GM18502 (cell line): ENCODE results near the gene ARHGAP32.

Experiments
- ATAC-seq: cut with Tn5 transposase; IDR thresholded peaks from one replicate; pipeline ENCODE4 v1.9.1; 2021; ENCODE audit warnings: mild to moderate bottlenecking; ENCODE audit not compliant: unreplicated experiment, poor library complexity

ARHGAP32 gene

DNA sequence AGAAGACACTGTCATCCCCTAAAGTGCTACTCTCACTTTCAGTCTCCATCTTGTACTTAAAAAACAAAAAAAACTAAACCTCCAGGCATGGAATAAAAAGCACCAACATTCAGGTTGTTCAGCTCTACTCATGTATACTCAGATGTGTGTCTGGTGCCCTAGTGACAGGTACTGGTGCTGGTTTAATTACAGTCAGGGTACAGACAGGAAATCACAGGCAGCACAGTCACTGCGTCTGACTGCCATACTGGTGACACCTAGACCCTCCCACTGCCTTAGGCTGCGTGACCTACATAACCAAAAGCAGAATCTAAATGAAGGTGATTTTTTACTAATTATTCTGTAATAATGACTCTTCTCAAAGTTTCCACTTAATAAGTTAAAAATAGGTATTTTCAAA, at the start of gene ARHGAP32:
TSS of gene ARHGAP32 (minus strand) at position 176 of the 400 bp plus-strand sequence. CDS start at position 49, 127 bp downstream.
- no peak for ATAC-seq

DNA sequence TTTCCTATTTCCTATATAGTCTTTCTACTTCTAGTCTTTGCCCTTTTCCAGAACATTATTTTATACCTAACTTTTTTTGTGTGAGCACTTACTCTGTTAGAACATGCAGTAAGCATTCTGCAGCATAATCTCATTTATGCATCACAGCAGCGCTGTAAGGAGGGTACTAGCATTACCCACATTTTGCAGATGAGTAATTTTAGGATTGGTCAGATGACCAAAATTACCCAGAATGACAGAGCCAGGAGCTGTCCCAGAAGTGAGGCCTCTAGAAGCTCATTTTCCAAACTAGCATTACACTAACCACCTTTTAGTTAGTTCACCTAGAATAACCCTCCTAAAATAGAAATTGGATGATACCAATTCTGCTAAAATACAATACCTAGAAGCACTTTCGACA, 47.1 kb upstream of the ARHGAP32 start:
- ATAC-seq: no peak

DNA sequence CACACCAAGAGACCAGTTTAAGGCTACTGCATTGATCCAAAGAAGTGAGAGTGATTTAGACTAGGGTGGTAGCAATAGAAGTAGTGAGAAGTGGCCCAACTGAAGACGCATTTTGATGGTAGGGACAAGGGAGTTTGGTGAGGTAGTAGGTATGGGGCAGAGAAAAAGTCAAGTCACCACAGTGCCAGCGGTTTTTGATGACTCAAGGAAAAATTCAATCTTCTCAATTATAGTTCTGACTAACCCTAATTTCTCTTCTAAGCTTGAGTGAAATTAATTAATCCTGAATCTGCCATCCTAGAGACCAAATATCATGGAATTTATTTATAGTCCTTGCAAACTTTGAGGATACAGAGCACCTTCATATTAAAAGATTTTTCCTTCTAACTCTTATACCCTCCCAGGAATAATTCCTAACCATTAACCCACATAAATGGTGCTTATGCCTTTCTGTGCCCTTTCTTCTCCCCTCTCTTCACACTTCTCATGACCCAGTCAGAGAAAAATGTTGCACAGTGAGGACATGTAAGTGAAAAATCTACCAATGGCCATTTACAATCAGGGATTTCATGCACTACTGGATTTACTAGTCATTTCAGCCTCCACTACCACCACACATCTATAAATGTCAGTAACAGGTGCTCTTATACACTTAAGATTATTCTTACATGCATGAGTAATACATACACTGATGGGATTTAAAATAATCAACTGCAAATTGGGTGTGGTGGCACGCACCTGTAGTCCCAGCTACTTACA, 45.9 kb upstream of the ARHGAP32 start:
- no peak for ATAC-seq

DNA sequence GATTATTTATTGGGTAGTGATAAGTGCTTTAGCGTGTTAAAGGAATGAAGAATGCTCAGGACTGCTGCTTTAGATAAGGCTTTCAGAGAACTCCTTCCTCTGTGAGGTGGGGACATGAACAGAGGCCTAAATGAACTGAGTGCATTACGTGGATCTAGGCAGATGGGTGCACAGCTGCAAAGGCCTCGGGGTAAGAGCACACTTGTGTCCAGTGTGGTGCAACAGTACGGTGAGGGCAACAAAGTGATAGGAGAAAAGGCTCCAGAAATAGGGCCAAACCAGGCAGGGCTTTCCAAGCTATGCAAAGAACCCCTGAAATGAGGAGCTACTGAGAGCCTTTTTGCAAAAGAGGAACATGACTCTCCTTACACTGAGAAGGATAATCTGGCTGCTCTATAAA, 45.3 kb upstream of the ARHGAP32 start:
- ATAC-seq: no peak

DNA sequence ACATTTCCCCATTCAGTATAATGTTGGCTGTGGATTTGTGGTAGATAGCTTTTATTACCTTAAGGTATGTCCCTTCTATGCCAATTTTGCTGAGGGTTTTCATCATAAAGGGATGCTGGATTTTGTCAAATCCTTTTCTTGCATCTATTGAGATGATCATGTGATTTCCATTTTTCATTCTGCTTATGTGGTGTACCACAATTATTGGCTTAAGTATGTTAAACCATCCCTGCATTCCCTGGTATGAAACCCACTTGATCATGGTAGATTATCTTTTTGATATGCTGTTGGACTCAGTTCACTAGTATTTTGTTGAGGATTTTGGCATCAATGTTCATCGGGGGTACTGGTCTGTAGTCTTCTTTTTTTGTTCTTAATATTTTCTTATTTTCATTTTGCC, 44.7 kb upstream of the ARHGAP32 start:
- ATAC-seq: no peak

DNA sequence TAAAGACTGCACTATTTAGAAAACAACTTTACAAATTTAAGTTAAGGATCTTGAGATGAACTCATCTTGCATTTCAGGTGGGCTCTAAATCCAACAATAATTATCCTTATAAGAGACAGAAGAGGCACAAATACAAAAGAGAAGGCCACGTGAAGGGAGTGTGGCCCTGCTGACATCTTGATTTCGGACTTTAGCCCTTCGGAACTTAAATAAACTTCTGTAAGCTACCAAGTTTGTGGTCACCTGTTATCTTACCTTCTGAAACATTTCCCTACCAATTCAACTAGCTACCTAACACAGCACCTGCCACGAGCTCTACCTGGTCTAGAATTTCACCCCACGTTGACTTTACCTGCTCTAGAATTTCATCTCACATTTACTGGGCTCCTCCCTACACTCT, 42.9 kb upstream of the ARHGAP32 start:
- ATAC-seq: no peak

DNA sequence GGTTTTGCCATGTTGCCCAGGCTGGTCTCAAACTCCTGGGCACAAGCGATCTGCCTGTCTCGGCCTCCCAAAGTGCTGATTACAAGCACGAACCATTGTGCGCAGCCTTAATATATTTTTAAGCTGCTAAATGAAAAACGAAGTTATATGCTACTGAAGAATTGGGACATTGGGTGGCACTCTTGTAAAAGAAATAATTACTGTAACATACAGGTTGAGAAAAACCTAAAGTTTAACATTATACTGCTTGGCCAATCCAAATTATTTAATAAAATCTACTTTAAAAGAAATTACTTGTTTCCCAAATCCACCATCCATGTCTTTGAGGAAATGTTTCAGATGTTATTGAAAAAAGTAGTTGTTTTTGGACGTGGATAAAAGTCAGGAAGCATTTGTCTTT, 37.9 kb upstream of the ARHGAP32 start:
- no peak for ATAC-seq

DNA sequence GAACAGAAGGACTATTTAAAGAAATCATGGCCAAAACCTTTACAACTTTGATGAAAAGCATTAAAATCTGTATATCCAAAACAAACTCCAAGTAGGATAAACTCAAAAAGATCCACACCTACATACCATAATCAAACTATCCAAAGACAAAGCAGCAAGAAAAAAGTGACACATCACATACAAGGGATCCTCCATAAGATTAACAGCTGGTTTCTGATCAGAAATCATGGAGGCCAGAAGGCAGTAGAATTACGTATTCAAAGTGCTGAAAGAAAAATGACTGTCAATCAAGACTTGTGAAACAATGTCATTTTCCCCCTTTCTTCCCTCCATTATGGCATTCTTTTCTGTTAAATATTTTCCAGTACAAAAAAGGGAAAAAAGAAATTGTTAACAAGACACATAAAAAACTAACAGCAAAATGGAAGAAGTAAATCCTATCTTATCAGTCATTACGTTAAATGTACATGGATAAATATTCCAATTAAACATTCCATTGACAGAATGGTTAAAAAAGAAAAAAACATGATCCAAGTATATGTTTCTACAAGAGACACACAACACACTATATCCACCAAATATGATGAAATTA, 34.2 kb upstream of the ARHGAP32 start:
- no peak for ATAC-seq

DNA sequence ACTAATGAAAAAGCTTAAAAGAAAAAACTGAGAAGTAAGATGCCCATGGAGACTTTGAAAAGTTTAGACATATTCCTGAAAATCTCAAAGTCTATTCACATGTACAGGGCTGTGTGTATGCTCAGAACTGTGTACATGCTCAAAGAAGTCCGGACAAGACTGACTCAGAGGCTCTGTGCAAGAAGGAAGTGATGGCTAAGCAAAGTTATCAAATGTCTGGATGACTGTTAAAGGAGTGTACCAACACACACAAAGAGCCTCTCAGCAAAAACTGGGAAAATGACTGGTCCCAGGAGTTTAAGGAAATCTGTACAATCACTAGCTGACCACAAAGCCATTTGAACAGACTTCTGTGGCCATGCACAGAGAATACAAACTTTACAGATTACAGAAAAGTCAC, 33.1 kb upstream of the ARHGAP32 start:
- ATAC-seq: no peak

DNA sequence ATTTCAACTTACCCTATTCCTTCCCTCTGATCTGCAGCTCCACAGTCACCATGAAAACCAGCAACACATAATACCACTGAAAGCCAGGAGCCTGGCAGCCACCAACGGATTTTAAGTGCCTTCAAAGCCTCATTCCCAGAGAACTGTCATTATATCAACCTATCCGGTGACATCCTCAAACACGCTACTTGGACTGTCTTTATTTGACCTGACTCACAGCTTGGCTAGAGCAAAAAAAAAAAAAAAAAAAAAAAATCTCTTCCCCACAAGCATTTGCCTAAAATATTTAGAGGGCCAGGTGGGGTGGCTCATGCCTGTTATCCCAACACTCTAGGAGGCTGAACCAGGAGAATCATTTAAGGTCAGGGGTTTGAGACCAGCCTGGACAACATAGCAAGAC, 32.4 kb upstream of the ARHGAP32 start:
- ATAC-seq: no peak

DNA sequence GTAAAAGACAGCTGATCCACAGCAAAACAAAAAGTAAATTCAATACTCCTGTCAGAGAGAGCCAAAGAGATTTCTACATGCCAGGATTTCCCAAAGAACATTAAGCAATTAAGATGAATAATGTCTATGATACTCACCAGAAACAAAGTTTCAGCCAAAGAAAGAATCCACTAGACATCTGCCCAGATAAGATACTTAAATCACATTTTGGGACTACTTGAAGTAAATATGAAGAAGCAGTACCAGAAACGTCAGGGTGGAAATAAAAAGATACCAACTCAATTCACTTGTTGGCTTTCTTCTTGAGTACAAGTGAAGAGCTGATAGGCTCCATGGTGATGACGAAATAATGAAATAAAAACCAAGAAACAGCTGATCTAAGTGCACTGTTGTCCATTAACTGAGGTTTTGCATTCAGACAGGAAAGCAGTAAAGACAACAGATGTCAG, 31.6 kb upstream of the ARHGAP32 start:
- no peak for ATAC-seq

DNA sequence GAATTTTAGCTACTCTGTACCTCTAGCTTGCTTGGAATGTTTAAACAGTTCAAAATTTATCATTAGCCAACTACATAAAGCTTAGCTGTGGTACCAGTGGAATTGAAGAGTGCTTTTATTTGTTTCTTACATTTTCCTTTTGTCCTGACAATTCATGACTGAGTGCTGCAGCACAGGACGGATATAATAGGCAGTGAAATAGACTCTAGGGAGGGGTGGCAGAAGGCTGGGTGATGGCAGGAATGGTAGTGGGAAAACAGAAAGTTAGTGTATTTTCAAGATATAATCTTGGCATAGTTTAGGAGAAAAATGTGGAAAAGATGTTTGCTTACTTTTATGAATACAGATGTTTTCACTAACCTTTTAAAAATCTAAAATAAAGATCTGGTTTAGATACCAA, 31.1 kb upstream of the ARHGAP32 start:
- no peak for ATAC-seq

DNA sequence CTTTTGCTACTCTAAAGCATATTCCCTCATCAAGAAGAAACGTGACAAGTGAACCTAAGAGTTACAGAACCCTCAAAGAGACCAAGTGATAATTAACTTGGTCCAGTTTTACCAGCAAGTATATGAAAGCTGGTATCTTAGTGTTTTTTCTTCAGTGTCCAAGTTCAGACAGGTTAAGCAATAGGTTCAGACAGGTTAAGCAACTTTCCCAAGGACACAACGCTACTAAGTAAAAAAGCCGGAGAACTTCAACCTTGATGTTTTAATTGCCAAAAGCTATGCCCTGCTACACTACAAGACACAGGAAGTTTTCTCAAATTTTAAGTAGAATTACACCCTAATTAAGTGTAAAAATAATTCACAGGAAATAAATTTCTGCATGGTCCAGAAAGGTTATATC, 30.0 kb upstream of the ARHGAP32 start:
- no peak for ATAC-seq

DNA sequence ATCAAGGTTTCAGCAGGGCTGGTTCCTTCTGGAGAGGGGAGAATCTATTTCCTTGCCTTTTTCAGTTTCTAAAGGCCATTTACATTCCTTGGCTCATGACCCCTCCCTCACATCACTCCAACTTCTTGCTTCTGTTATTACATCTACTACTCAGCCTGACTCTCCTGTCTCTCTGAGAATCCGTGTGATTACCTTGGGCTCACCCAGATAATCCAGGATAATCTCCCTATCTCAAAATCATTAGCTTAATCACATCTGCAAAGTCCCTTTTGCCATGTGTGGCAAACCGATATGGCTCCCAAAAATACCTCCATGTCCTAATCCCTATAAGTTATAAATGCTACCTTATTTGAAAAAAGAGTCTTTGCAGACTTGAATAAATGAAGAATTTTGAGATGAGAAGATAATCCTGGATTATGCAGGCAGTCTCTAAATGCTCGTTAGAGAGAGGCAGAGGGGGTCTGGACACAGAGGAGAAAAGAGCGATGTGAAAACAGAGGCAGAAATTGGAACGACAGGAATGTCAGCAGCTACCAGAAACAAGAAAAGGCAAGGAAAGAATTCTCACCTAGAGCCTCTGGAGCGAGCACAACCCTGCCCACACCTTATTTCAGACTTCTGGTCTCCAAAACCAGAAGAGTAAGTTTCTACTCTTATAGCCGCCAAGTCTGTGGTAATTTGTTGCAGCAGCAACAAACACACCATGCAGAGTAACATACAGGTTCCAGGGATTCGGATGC, 23.6 kb upstream of the ARHGAP32 start:
- ATAC-seq: no peak

DNA sequence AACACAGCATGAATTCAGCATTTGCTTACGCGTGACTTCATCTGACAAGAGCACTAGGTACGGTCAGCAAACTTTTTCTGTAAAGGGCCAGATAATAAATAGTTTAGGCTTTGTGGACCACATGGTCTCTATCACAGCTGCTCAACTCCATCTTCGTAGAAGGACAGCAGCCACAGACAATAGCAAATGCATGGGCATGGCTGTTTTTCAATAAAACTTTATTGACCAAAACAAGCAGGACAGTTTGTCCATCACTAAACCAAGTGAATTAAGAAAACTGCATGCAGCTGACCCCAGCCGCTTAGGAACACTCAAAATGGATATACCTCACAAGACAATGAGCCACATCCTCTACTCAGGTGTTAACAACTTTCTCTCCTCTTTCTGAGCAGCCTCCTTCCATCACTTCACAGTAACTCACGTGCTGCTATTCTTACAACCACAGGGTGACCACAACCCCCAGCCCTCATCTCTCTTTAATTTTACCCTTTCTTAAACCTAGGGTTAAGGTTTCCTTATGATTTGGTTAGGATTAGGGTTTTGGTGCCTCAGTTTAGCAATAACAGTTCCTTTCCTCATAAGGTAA, 22.7 kb upstream of the ARHGAP32 start:
- ATAC-seq: no peak

DNA sequence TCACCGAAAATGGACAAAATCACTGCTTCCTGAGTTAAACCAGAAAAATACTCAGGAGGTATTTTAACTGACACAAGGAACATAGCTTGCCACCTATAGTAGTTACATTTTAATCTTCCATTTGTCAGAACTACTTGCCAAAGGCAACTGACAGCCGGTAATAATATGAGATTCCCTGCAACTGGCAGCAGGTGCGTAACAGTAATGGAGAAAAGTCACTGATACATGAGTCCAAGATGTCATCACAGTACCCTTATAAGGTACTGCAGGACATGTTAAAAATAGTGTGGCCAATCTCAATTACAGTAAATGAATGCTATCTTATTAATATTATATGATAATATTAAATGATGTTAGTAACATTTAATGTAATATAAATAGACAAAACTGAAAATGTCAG, 21.1 kb upstream of the ARHGAP32 start:
- ATAC-seq: no peak

DNA sequence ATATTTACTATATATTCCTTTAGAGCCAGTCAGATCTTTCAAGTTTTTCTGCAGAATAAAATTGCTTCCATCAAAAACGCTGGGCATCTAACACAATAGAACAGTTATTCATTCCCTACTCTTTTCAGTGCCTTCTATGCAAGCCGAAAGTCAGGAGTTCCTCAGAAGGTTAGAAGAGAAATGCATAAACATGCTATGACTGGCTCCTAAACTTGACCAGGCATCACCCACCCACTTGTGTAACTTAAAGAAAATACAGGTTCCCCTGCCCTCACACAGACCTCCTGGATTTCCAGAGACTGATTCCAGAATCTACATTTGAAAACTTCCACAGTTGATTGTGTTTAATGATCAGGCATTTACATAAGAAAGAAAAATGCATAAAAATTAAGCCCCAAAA, 19.3 kb upstream of the ARHGAP32 start:
- ATAC-seq: no peak

DNA sequence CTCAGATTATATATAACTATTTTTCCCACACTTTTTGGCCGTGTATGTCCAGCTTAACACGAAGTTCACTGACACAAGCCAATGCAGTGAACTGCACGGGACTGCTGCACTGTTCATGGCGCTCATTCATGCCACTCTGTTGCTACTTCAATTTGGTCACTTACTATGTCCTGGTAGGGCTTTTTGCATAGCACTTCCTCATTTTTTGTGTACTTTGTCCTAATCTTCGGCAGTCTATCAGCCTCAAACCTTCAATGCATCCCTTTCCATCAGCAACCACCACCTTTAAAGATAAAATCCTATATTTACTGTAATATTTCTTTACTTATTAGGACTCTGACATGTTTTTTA, 18.7 kb upstream of the ARHGAP32 start:
- no peak for ATAC-seq

DNA sequence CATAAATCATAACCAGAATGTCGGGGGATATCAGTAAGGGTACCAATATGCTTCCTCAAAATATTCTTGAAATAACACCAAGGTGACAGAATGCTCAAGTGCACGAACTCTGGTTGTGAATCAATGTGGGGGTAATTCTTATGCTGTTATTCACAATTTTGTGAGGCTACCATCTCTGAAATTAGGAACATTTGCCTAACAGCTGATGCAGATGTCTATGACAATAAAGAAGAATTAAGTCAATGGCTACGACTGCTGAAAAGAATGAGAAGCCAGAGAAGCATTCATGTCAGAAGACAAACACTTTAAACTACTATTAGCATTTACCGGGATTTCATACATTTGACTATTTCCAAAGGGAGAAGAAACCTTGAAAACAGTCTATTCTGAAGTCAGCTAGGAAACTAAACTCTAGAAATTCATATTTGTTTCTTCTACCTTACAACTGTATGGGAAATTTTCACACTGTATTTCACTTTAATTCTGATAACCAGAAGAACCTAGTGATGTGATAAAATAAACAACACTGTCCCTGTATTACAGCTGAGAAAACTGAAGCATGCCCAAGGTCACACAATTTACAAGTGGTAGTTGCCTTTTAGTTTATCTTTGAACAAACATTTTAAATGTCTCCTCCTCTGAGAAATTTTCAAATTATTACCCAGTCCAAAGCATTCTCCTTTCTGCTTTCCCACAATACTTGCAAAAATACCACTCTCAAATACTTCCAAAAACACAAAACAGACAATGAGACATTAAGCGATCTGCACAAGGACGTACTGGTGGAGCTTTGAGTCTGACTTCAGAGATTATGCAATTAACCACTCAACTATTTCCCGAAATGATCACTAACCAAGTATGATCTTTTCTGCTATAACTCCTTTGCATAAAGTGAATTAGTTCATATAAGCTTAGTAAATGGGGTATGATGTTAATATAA, 18.0 kb upstream of the ARHGAP32 start:
- ATAC-seq: no peak

DNA sequence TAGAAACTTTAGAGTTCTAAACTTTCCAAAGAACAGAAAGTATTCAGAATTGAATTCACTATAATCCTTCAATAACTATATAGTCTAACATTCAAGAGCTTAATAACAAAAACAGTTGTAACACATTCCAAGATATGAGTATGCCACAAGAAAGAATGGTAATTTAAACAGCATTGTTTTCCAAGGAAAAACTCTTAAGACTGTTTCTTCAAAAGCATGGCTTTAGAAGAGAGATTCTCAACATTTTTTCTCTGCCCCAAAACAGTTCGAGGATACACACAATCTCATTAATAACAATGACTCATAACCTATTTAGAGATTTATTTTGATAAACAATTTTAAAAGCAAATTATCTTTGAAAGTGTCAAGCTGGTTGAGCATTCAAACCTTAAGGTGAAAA, 16.7 kb upstream of the ARHGAP32 start:
- ATAC-seq: no peak
